Thyroid gland (tissue), 4 donors: ENCODE data around the gene KIF13A.

ENCODE experiments used
- CTCF ChIP-seq, 6 experiments: fragments of 200-600 bp in 3 of 6; fragments of 450-650 bp in 3 of 6; sonication (generic) in 3 of 6; IDR thresholded peaks; one replicate each; pipeline ENCODE4 v1.5.1; 2016 to 2019; ENCODE audit warnings: antibody characterized with exemption in 6 of 6, mild to moderate bottlenecking in 2 of 6, inconsistent platforms in 1 of 6, moderate library complexity in 1 of 6
- POLR2A ChIP-seq, 2 donors: fragments of 450-650 bp; IDR thresholded peaks; one replicate each; pipeline ENCODE4 v1.6.1; 2017; ENCODE audit warnings: antibody characterized with exemption in 2 of 2, mild to moderate bottlenecking in 2 of 2, moderate library complexity in 1 of 2

DNA sequence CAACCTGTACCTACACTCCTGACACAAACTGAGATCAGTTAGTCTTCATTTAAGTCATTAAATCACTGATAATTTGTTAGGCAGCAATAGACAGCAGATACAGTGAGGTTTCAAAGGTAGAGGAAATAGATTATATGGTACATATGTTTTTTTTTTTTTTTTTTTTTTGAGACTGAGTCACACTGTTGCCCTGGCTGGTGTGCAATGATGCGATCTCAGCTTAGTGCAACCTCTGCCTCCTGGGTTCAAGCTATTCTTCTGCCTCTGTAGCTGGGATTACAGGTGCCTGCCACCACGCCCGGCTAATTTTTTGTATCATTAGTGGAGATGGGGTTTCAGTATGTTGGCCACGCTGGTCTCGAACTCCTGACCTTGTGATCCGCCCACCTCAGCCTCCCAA, 38.2 kb upstream of the KIF13A start:
- TF ChIP-seq CTCF (IDR thresholded peaks at IDR 0.05): no peak
- no peak for TF ChIP-seq POLR2A (IDR thresholded peaks at IDR 0.05)
